GM20000 (cell line): ENCODE data around the gene IL31.
A peak's percentile ranks its signal among the peaks of the same experiment; 100 is the strongest.
"Not testable (repeated sequence)": the region's sequence is repeated elsewhere in the genome, so short reads cannot be mapped to it uniquely, and the experiment has no call there.

Experiments
- DNase-seq: peaks from one replicate; pipeline ENCODE4 v3.0.0; 2012; ENCODE audit warnings: low spot score
- CTCF ChIP-seq: IDR thresholded peaks from 2 replicates; pipeline ENCODE4 v1.5.1; 2012; ENCODE audit warnings: mild to moderate bottlenecking, control low read depth; ENCODE audit errors: extremely low read depth, missing control alignments

The IL31 gene

GRCh38 chr12:122205053-122205925 lies 31.3 kb upstream of the IL31 start:
- no peak for TF ChIP-seq CTCF
- DNase-seq, result no peak

- peak; percentile 38 for DNase-seq
- TF ChIP-seq CTCF, result no peak
Measured at GRCh38 chr12:122204167-122205052, 30.4 kb upstream of the IL31 start.

- DNase-seq, result peak; percentile 84
- TF ChIP-seq CTCF, result no peak
Measured at GRCh38 chr12:122203301-122204166, 29.5 kb upstream of the IL31 start, which contains the start of gene B3GNT4. B3GNT4 (plus strand) TSS chr12:122203709; CDS start chr12:122204619, 910 bp downstream.

- not testable (repeated sequence) for DNase-seq
Measured at GRCh38 chr12:122202811-122203210, 28.8 kb upstream of the IL31 start.

GRCh38 chr12:122202017-122202416 lies 28.0 kb upstream of the IL31 start:
- TF ChIP-seq CTCF, result no peak
- no peak for DNase-seq

GRCh38 chr12:122201381-122201780 lies 27.4 kb upstream of the IL31 start:
- DNase-seq, result no peak
- no peak for TF ChIP-seq CTCF

- no peak for TF ChIP-seq CTCF
- DNase-seq, result no peak
Measured at GRCh38 chr12:122200541-122201175, 26.6 kb upstream of the IL31 start.
